ENCODE data around the gene MIER2.
"Not testable (repeated sequence)": the region's sequence is repeated elsewhere in the genome, so short reads cannot be mapped to it uniquely, and the experiment has no call there.

Gene MIER2

DNA sequence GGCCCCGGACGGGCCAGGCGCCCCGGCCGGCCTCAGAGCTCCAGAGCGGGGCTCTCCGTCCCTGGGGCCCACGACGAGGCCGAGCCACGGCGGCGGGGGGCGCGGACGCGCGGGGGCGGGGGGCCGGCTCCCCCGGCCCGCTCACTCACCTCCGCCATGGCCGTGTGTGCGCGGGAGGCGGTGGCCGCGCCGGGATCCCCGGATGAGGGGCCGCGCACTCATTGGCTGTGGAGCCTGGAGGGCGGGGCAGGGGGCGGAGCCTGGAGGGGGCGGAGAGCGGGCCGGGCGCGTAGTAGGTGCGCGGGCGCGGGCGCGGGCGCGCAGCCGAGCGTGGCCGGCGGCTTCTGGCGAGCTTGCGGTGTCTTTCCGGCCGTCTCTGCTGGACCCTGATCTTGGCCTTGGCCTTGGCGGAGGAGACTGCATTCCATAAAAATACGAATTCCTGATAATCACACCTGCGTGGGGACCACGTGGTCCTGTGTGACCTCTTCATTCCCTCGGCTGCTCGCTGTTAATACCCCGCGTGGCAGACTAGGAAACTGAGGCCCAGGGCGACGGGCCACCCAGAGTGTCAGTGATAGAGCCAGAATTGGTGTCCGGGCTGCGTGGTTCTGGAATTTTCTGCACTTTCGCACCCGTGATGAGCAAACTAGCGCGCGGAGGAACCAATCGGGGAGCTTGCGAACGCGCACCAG lies at the start of gene MIER2:
Gene MIER2 (minus strand): TSS at position 172 of the 695 bp plus-strand sequence. CDS start 14 bp downstream, at position 158.
- DNase-seq (ENCODE audit: low spot score) = peak; percentile 91

- DNase-seq (ENCODE audit: low spot score) = not testable (repeated sequence)
Measured at GRCh38 chr19:393560-393959, 49.0 kb upstream of the MIER2 start.

DNA sequence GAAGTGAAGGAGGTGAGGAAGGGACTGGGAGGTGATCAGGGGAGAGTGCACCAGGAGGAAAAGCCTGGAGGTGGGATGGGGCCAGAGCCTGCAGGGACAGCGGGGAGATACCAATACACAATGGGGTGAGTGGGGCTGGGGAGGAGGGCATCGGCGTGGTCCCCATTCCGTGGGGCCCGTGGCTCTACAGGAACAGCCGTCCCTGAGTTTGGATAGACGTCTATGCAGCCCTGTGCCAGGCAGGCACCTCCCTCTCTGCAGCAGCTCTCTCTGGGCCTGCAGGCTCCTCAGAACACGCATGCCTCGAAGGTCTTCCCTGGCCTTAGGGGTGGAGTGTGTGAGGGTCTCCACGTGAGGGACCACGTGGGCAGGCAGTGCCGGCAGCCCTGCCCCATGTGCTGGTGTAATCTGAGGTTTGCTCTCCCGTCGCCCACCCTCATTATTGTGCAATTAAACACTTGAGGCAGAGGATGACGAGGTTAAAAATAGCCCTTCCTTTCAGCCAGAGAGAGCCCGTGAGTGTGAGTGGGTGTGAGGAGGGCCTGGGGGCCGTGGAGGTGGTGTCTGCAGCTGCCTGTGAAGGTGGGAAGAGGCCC lies 47.9 kb upstream of the MIER2 start:
- DNase-seq (ENCODE audit: low spot score) = no peak

GRCh38 chr19:391726-392374 lies 47.3 kb upstream of the MIER2 start:
- DNase-seq (ENCODE audit: low spot score) = no peak

DNA sequence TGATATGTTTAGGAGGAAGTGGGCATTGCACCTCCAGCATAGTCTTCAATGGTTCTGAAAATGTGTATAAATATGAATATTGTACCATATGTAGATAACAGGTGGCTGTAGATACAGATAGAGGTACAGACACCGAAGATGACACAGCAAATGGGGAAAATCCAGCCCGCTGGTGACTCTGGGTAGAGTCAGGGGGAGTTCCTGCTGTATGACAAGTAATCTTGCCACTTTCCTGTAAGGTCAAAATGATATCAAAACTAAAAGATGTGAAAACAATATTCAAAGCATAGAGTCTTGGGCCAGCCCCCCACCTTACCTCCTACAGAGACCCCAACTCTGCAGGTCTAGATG lies 46.6 kb upstream of the MIER2 start:
- DNase-seq (ENCODE audit: low spot score) = no peak

DNA sequence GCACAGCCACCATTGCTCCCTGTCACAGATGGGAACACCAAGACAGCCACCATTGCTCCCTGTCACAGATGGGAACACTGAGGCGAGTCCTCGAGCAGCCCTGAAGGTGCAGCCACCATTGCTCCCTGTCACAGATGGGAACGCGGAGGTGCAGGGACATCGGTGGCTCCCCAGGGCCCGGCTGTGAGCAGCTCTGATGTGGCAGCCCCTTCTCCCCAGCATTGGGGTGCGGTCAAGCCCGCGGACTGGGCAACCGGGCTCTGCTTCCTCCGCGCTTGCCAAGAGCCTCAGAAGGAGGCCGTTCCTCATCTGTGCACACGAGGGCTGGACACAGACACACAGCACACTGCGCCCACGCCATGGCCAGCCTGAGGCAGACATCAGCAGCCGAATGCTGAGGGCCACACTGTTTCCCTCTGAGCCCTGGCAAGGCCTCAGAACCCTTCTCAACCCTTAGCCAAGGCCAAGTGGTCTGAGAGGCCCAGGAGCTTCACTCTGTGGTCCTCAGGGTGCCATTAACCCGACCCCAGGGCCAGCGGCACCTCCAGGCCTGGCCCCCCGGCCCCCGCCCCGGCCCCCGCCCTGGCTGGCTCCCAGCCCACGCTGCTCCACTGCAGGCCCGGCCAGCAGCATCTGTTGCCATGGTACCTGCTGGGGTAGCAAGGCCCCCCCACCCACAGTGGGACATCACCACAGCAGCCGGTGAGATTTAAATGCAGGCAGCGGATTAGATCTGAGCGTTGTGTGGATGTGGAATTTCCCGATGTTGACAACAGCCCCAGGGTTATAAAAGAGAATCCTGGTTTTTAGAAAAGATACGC lies 46.0 kb upstream of the MIER2 start:
- DNase-seq (ENCODE audit: low spot score) = no peak

DNA sequence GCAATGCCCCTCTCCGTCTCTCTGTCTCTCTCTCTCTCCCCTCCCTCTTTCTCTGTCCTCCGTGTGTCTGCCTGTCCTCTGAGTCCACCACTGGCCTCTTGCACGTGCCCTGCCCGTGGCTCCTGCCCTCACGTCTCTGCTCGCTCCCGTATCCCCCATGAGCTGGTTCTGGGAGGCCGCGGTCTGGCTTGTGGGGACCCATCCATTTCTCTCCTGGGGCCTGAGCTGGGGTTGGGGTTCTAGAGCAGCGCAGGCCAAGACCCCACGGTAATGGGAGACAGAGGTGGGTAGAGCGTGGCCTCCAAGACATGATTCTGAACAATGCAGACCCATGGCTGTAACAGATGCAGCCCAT lies 45.3 kb upstream of the MIER2 start:
- DNase-seq (ENCODE audit: low spot score) = no peak

DNA sequence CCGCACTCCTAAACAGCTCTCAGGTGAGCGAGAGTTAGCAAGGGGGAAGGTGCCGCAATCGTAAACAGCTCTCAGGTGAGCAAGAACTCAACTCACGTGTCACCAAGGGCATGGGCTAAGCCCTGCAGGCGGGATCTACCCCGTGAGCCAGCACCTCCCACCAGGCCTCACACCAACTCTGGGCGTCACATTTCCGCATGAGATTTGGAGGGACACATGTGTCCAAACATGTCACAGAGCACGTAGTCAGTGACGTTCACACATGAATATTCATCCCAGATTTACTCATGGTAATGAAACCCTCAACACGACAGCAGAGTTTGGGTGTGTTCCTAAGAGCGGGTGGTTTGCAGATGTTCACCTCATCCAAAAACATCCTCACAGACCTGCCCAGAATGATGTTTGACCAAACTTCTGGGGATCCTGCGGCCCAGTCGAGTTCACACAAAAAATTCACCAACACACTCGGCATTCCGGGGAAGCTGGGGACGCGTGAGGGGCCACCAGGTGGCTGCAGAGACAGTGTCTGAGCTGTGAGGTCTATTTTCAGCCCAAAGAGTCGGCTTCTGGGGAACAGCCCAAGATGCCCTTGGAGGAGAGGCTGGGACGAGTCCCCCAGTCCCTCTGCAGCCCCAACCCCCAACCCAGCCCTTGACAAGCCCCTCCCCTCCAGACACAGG lies 44.8 kb upstream of the MIER2 start:
- no peak for DNase-seq (ENCODE audit: low spot score)

- no peak for DNase-seq (ENCODE audit: low spot score)
Measured at GRCh38 chr19:388691-389090, 44.1 kb upstream of the MIER2 start.

GRCh38 chr19:387777-388176 lies 43.2 kb upstream of the MIER2 start:
- DNase-seq (ENCODE audit: low spot score) = no peak

- DNase-seq (ENCODE audit: low spot score) = not testable (repeated sequence)
Measured at GRCh38 chr19:386632-387301, 42.2 kb upstream of the MIER2 start.

- not testable (repeated sequence) for DNase-seq (ENCODE audit: low spot score)
Measured at GRCh38 chr19:386189-386588, 41.6 kb upstream of the MIER2 start.

DNA sequence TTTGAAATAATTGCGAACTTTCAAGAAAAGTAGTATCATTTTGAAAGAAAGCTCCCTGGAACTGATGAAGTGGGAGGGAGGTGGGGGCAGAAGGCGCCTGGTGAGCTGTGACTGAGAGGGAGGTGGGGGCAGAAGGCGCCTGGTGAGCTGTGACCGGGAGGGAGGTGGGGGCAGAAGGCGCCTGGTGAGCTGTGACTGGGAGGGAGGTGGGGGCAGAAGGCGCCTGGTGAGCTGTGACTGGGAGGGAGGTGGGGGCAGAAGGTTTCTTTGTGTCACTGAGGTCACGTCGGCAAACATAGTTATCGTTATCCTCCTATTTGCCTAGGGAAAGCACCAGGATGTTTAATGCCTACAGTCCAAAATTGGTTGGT lies 40.2 kb upstream of the MIER2 start:
- no peak for DNase-seq (ENCODE audit: low spot score)

GRCh38 chr19:383922-384798 lies 39.6 kb upstream of the MIER2 start:
- no peak for DNase-seq (ENCODE audit: low spot score)

DNA sequence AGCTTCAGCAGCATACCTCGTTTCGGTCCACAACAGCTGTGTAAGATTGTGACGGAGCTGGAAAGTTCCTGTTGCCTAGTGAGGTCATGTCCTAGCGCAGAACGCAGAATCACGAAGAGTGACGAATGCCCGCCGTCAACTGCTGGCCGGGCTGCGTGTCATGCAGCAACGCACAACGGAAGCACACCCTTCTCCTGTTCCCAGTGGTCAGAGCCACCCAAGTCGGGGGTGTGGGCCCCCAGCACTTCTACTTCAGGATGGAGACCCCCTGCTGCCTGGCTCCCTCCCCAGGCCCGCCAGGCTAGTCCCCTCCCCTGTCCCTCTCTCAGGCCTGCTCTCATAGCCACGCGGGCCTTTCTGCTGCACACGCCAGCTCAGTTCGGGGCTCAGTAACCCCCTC lies 38.4 kb upstream of the MIER2 start:
- no peak for DNase-seq (ENCODE audit: low spot score)

- DNase-seq (ENCODE audit: low spot score) = peak; percentile 57
Measured at GRCh38 chr19:382578-382977, 38.0 kb upstream of the MIER2 start.

GRCh38 chr19:381901-382300 lies 37.3 kb upstream of the MIER2 start:
- not testable (repeated sequence) for DNase-seq (ENCODE audit: low spot score)

DNA sequence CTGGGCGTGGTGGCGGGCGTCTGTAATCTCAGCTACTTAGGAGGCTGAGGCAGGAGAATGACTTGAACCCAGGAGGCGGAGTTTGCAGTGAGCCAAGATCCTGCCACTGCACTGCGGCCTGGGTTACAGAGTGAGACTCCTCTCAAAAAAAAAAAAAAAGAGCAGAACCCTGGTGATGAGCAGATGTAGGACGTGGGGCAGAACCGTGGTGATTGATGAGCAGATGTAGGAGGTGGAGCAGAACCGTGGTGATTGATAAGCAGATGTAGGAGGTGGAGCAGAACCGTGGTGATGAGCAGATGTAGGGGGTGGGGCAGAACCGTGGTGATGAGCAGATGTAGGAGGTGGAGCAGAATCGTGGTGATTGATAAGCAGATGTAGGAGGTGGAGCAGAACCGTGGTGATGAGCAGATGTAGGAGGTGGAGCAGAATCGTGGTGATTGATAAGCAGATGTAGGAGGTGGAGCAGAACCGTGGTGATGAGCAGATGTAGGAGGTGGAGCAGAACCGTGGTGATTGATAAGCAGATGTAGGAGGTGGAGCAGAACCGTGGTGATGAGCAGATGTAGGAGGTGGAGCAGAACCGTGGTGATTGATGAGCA lies 36.1 kb upstream of the MIER2 start:
- DNase-seq (ENCODE audit: low spot score) = not testable (repeated sequence)

DNA sequence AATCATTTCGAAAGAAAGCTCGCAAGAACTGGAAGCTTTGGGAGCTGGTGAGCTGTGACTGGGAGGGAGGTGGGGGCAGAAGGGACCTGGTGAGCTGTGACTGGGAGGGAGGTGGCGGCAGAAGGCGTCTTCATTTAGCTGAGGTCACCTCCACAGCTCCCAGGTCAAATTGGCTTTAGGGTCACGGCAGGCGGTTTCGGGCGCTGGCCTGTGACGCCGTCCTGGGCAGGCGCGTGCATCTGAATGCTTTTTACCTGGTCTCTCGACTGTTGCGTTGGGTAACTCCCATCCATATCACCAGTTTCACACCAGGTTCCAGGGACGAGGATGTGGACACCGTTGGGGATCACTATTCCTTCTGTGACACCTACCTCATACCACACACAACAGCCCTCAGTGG lies 35.2 kb upstream of the MIER2 start:
- DNase-seq (ENCODE audit: low spot score) = no peak

DNA sequence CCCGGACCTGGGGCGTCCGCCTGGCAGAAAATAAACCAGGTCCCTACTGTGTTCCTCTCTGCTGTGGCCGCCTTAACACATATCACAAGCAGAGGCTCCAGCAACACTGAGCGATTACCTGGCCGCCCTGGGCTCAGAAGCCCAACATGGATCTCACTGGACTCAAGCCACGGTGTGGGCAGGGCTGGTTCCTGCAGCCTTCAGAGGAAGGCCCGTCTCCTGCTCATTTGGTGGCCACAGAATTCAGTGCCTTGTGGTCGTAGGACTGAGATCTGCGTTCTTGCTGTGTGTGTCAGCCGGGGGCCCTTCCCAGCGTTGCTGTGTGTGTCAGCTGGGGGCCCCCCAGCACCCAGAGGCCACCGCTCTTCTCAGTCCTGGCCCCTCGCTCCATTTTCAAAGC lies 34.1 kb upstream of the MIER2 start:
- no peak for DNase-seq (ENCODE audit: low spot score)

Measured in CD4-positive, alpha-beta T cell treated with Interleukin-2 at 100 ng/mL for 4 hours (primary cell).